Right lobe of liver (tissue), 6 donors: ENCODE data around the gene CDH1. TPM values are rescaled to one million over a fixed set of nuclear protein-coding genes. Genes with fewer than 3 reads are reported as not detected.

Experiments
- ATAC-seq, 4 donors: fragments of 200-7000 bp; cut with Tn5 transposase; one replicate each; pipeline ENCODE4 v1.9.1; 2020; ENCODE audit warnings: mild to moderate bottlenecking in 4 of 4, moderate library complexity in 4 of 4
- DNase-seq, 3 donors: peaks; one replicate each; pipeline ENCODE4 v3.0.0-alpha.2; 2020
- H3K27ac ChIP-seq, 3 donors: fragments of 200-600 bp; one replicate each; pipeline ENCODE4 v1.8.0; 2022
- H3K27me3 ChIP-seq, 2 donors: fragments of 200-600 bp; one replicate each; pipeline ENCODE4 v1.8.0; 2022
- H3K36me3 ChIP-seq, 4 donors: fragments of 200-600 bp; sonication (generic) in 1 of 4; one replicate each; pipeline versions ENCODE4 v1.5.1 to v1.8.0; 2017 to 2022; ENCODE audit warnings: control low read depth in 1 of 4
- H3K4me1 ChIP-seq, 4 donors: fragments of 200-600 bp; sonication (generic) in 1 of 4; one replicate each; pipeline versions ENCODE4 v1.5.1 to v1.8.0; 2017 to 2022; ENCODE audit warnings: control low read depth in 1 of 4
- H3K4me3 ChIP-seq, 3 donors: fragments of 200-600 bp; one replicate each; pipeline ENCODE4 v1.8.0; 2022
- H3K9me3 ChIP-seq, 4 donors: fragments of 200-600 bp; sonication (generic) in 1 of 4; one replicate each; pipeline versions ENCODE4 v1.5.1 to v1.8.0; 2017 to 2022; ENCODE audit warnings: control low read depth in 1 of 4
- CTCF ChIP-seq, 4 donors: fragments of 200-600 bp in 3 of 4; fragments of 450-650 bp in 1 of 4; IDR thresholded peaks; one replicate each; pipeline versions ENCODE4 v1.5.1 to v1.8.0; 2016 to 2022; ENCODE audit warnings: antibody characterized with exemption in 4 of 4, mild to moderate bottlenecking in 2 of 4
- POLR2A ChIP-seq: fragments of 450-650 bp; IDR thresholded peaks from one replicate; pipeline ENCODE4 v1.6.1; 2017; ENCODE audit warnings: antibody characterized with exemption, mild to moderate bottlenecking
- WGBS: methylation state at CpG from one replicate; pipeline ENCODE4 v1.1.6; 2018; ENCODE audit warnings: low coverage, low lambda C conversion rate; ENCODE audit not compliant: insufficient coverage; ENCODE audit errors: missing lambda C conversion rate; 5-methylcytosine and 5-hydroxymethylcytosine counted together
- intact Hi-C, 2 donors: fragments of 100-400 bp; cut with DNase I; formaldehyde crosslinking; loops; one replicate each; pipeline versions ENCODE4 v1.11.2 to v1.14.1; 2022
- total RNA-seq, 6 experiments: library from RNA; depleted of rRNA in 2 of 6; stranded (reverse); fragments of >200 nt in 2 of 6; fragmentation: NEBNext Ultra II Directional in 3 of 6; extraction: Animal tissue kit (Norgen Biotek cat#: 25700) in 3 of 6; gene quantifications; one replicate each; pipeline versions ENCODE4 v1.1.0 to v1.2.4, GENCODE V29; 2016 to 2023
- donor health status: DM: no; HTN: yes; CAD: no.
- donor health status: DM: no; HTN: no; CAD: no.
- donor health status: DM: no; HTN: no; CAD: no.
- donor health status: DM: no; HTN: yes; CAD: no.
- donor health status: DM: no; HTN: yes; CAD: no.

The CDH1 gene
- total RNA-seq, 6 experiments from 2014 or later: 54.3 to 130 (median 76.5) TPM

GRCh38 chr16:68717684-68718083 is 19.4 kb upstream of the CDH1 start:
- intact Hi-C loops: no loop called here
- Histone ChIP-seq H3K36me3 (no peaks in the 10 kb centered on the region), H3K4me1 (no peaks in the 10 kb centered on the region), H3K27ac (no peak overlapping the region), H3K9me3 (no peaks in the 10 kb centered on the region), H3K4me3 (no peak overlapping the region), H3K27me3 (no peaks in the 10 kb centered on the region)
- 90% methylated on average over 4 of the region's 4 CpGs for WGBS
- ATAC-seq (no peak), DNase-seq (no peak)
- TF ChIP-seq CTCF (IDR thresholded peaks at IDR 0.05) (no peak), POLR2A (no peak)

GRCh38 chr16:68718590-68718989 is 18.5 kb upstream of the CDH1 start:
- Histone ChIP-seq H3K27me3 (no peaks in the 10 kb centered on the region), H3K9me3 (no peaks in the 10 kb centered on the region), H3K4me3 (no peak overlapping the region), H3K27ac (no peak overlapping the region), H3K36me3 (no peaks in the 10 kb centered on the region), H3K4me1 (no peaks in the 10 kb centered on the region)
- no peak for DNase-seq
- no peak for TF ChIP-seq CTCF (IDR thresholded peaks at IDR 0.05)
- WGBS: 86% methylated on average over 9 of the region's 9 CpGs
- intact Hi-C loops: no loop called here
- ATAC-seq: no peak

- DNase-seq (no peak), ATAC-seq (no peak)
- no peaks in the 10 kb centered on the region for H3K27me3 ChIP-seq
- intact Hi-C loops: no loop called here
- H3K4me1 ChIP-seq: no peaks in the 10 kb centered on the region
- TF ChIP-seq POLR2A: no peak
- TF ChIP-seq CTCF (IDR thresholded peaks at IDR 0.05): no peak
- H3K4me3 ChIP-seq: no peak overlapping the region
- WGBS: 51% methylated on average over 2 of the region's 2 CpGs
- no peak overlapping the region for H3K27ac ChIP-seq
- no peaks in the 10 kb centered on the region for H3K9me3 ChIP-seq
- no peaks in the 10 kb centered on the region for H3K36me3 ChIP-seq
Measured at GRCh38 chr16:68719993-68720489, 17.1 kb upstream of the CDH1 start.

GRCh38 chr16:68722119-68723024 is 14.7 kb upstream of the CDH1 start:
- no peak for DNase-seq
- Histone ChIP-seq H3K4me1 (no peaks in the 10 kb centered on the region), H3K27ac (no peak overlapping the region), H3K36me3 (no peaks in the 10 kb centered on the region), H3K27me3 (no peaks in the 10 kb centered on the region), H3K9me3 (no peaks in the 10 kb centered on the region), H3K4me3 (no peak overlapping the region)
- WGBS: 74% methylated on average over 9 of the region's 12 CpGs
- intact Hi-C loops: no loop called here
- TF ChIP-seq POLR2A: no peak
- TF ChIP-seq CTCF (IDR thresholded peaks at IDR 0.05): no peak
- no peak for ATAC-seq
